Left renal pelvis (tissue), 4 donors: Measurements from ENCODE around the gene GCSH. TPM values are rescaled to one million over a fixed set of nuclear protein-coding genes. Genes with fewer than 3 reads are reported as not detected.

Experiments
- DNase-seq, 4 donors: peaks; one replicate each; pipeline ENCODE4 v3.0.0-alpha.2; 2013; ENCODE audit warnings: low read depth in 4 of 4, low spot score in 3 of 4
- polyA plus RNA-seq, 4 donors: library from polyadenylated mRNA; unstranded; fragments of 120-200 nt; gene quantifications; one replicate each; pipeline ENCODE4 v1.2.1, GENCODE V29; 2013; ENCODE audit not compliant: insufficient read length in 4 of 4

The GCSH gene
- polyA plus RNA-seq, 4 donors = 53.1 to 117 (median 94.3) TPM

DNA sequence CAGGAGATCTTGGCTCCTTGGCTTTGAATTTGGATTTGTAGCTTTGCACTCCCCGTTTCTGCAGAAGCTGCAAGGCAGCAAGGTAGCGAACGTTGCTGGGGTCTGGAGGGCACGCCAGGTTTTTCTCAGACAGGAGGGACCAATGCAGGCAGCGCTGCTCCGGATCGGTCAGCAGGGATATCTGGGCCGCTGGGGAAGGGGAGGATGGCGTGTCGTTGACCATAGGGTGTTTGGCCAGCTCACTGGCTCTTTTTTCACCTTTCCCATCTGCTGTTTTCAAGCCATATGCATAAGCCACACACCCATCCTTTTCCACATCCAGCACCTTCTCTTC, 34.9 kb downstream of the GCSH start:
- DNase-seq = no peak

DNA sequence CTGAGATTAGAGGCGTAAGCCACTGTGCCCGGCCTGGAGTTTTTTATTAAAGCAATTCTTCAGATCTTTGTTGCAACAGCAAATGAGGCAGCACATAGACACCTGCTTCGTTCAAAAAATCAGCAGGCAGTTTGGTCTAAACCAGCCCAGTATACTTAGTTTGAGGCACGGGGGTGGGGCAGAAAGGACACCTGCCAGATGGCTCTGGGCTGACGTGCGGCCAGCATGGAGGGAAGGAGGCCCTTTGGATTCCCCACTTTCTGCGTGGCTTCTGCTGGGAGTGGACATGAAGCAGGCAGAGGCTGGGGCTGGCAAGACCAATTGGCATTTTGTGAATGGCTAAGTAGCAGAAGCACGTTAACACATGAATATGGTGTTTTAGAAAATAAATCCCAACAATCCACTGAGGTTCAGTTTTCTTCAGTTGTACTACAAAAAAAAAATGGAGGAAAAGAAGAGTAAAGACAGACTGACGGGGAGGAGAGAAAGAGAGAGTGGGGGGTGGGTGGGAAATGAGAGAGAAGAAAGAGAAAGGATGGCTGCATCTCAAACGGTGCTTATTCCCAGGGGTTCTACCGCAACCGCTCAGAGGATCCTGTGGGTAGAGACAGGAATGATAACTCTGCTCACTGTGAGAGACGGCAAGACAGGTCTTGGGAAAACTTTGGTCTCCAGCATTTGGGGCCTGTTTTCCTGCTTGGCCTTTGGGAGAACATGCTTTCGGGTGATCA, 35.5 kb downstream of the GCSH start:
- no peak for DNase-seq

GRCh38 chr16:81053761-81054160, 42.4 kb downstream of the GCSH start:
- no peak for DNase-seq

DNA sequence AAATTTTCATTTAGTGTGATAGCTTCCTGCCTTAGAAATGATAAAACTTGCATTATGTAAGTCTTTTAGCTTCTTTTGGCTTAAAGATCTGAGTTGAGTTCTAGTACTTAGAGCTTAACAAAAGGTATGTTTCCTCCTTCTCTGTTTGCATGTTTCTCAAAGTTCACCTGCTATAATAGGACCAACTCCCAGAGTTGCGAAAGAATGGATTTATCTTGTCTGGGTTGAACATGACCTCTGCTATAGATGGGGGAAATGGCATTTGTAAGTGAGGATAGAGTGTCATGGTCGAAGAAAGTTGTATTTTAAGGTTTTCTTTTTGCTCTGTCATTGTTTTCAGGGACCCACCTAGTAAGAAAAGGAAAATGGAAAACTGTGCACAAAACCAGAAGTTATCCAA, 53.4 kb downstream of the GCSH start:
- DNase-seq = no peak

- no peak for DNase-seq
These were observed 54.5 kb downstream of the GCSH start for GRCh38 chr16:81041696-81042095.

DNA sequence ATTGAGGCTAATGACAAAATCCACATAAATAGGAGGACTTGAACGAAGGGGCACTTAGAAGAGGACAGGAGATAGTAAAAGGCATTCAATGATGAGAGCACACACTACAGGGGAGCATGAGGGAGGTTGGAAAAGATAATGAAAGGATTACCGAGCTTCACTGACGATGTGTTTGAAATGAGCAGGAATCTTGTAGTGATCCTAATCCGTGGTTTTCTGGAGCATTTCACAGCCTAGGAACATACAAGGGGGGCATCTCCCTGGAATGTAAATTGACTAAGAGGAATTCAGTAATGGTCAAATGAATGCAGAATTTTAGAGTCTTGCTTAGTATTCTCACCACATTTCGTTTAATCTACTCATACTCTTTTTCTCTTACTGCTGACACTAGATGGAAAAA, 55.4 kb downstream of the GCSH start:
- no peak for DNase-seq

- no peak for DNase-seq
These were observed 56.1 kb downstream of the GCSH start for GRCh38 chr16:81040131-81040530.

DNA sequence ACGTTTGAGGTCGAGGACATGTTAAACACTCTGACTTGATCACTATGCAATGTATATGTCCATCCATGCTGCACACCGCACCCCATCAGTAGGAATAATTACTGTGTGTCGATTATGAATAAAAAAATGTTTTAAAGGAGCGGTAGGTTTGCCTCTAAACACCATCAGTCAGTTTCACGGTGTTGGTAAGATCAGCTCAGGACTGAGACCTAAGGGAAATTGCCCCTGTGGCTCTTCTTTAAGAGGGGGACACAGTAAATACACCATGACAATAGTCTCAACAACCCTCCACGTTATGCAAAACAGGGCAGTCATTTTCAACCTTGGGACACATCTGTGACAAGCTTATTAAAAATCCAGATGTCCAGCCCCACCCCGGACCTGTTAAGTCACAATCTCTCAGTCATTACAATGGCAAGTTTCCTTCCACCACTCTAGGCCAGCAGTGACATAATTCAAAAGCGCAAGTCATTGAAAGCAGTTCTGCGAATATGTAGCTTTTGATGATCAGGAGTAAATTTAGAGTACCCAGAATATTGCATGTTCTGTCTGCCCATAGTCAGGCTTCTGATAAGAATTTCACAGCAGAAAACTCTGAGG, 59.3 kb downstream of the GCSH start:
- DNase-seq = no peak

GRCh38 chr16:81035975-81036750, 60.0 kb downstream of the GCSH start:
- peak in 2 of 4 donors; percentile 3 to 4 for DNase-seq

DNA sequence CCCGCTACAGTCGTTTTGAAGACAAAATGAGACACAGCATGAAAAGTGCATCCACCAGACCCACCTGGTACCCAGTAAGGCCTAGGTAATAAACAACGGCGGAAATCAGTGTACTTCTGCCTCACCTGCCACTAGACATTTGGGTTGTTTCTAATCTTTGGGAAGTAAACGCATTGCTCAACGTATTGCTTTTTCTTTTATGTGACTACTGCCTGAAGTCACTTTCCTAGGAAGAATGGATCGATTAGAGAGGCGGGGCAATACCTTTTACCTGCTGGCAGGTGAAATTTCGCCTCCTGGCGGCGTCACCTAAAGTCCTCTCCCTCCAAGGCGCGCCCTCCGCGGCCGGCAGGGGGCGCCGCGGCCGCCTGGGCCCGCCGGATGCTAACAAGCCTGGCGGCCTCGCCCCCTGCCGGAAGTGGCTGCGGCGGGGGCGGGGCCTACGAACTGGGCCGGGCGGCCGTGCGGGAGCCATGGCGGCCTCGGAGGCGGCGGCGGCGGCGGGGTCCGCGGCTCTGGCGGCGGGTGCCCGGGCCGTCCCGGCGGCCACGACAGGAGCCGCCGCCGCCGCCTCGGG, 60.7 kb downstream of the GCSH start, which contains the start of gene ATMIN:
Gene ATMIN (plus strand): TSS at position 445 of the 577 bp plus-strand sequence. CDS start 29 bp downstream, at position 474.
- peak; percentile 21 to 80 (median 76) for DNase-seq

Other genes with a start within 250 kb of the GCSH start
- gene CMC2, start 89.5 kb downstream of the GCSH start, polyA plus RNA-seq = 10 to 100 TPM; 47.1 to 71.1 (median 64.7) TPM
- 10 to 100 TPM; 21.9 to 24.4 (median 23.1) TPM for gene CENPN, start 89.2 kb downstream of the GCSH start, polyA plus RNA-seq
- 10 to 100 TPM; 44.0 to 48.7 (median 47.4) TPM for gene ATMIN, start 60.6 kb downstream of the GCSH start, polyA plus RNA-seq
- gene C16orf46, start 19.2 kb downstream of the GCSH start, polyA plus RNA-seq = 1 to 10 TPM in 3 of 4 donors, under 1 TPM in 1; 0.71 to 2.4 (median 1.7) TPM
- gene BCO1, start 142.3 kb upstream of the GCSH start, polyA plus RNA-seq = 1 to 10 TPM in 3 of 4 donors, not detected in 1; 2.0 to 2.6 (median 2.5) TPM
- gene GAN, start 218.6 kb upstream of the GCSH start, polyA plus RNA-seq = 1 to 10 TPM; 1.9 to 3.2 (median 2.7) TPM